T-cell (primary cell): Measurements from ENCODE around the gene SEPTIN5. TPM values are rescaled to one million over a fixed set of nuclear protein-coding genes. Genes with fewer than 3 reads are reported as not detected.

Source experiments
- ATAC-seq, 4 experiments: fragments of 200-7000 bp in 3 of 4; fragments of 150-1000 bp in 1 of 4; cut with Tn5 transposase; replicated peaks in 1 of 4; 1 replicate in 3 of 4; 2 replicates in 1 of 4; pipeline ENCODE4 v1.10.0; 2021; ENCODE audit warnings: moderate library complexity in 3 of 4, mild to moderate bottlenecking in 2 of 4, moderate number of reproducible peaks in 1 of 4
- CTCF ChIA-PET, 2 donors: fragments of 300-600 bp; sonication (Branson Sonifier 250); formaldehyde crosslinking; loops; one replicate each; lab custom pipeline; 2022; ENCODE audit warnings: antibody characterized with exemption in 2 of 2; lab: Charles Lee
- POLR2A ChIA-PET, 2 donors: fragments of 300-600 bp; sonication (Branson Sonifier 250); formaldehyde crosslinking; loops; one replicate each; lab custom pipeline; 2022; ENCODE audit warnings: antibody characterized with exemption in 2 of 2; lab: Charles Lee
- DNase-seq, 35 experiments: peaks; one replicate each; pipeline versions ENCODE4 v3.0.0 to v3.0.0-alpha.2; 2013 to 2023
- H3K27ac ChIP-seq: one replicate; pipeline ENCODE4 v1.5.1; 2013; ENCODE audit warnings: low read length
- H3K27me3 ChIP-seq, 2 experiments: replicated peaks in 1 of 2; 1 replicate in 1 of 2; 2 replicates in 1 of 2; pipeline versions ENCODE4 v1.6.1 to v1.7.0; 2013; ENCODE audit warnings: low read length in 1 of 2, mixed read lengths in 1 of 2; ENCODE audit not compliant: control insufficient read depth in 2 of 2, insufficient read depth in 2 of 2; ENCODE audit errors: extremely low read depth in 1 of 2
- H3K36me3 ChIP-seq, 2 donors: 1 replicate in 1 of 2; 2 replicates in 1 of 2; pipeline versions ENCODE4 v1.6.1 to v1.7.0; 2013; ENCODE audit warnings: low read length in 1 of 2; ENCODE audit not compliant: control insufficient read depth in 2 of 2, insufficient read depth in 1 of 2; ENCODE audit errors: extremely low read depth in 1 of 2
- H3K4me1 ChIP-seq, 2 experiments: 1 replicate in 1 of 2; 2 replicates in 1 of 2; pipeline versions ENCODE4 v1.6.1 to v1.7.0; 2013; ENCODE audit warnings: low read length in 2 of 2, mixed read lengths in 1 of 2; ENCODE audit not compliant: insufficient read depth in 2 of 2, control insufficient read depth in 1 of 2; ENCODE audit errors: extremely low read depth in 1 of 2
- H3K4me3 ChIP-seq, 2 donors: 1 replicate in 1 of 2; 2 replicates in 1 of 2; pipeline versions ENCODE4 v1.5.1 to v1.7.0; 2013; ENCODE audit warnings: mild to moderate bottlenecking in 2 of 2, low read length in 1 of 2, moderate library complexity in 1 of 2; ENCODE audit not compliant: control insufficient read depth in 1 of 2; ENCODE audit errors: extremely low read depth in 1 of 2
- H3K9me3 ChIP-seq: 2 replicates; pipeline ENCODE4 v1.7.0; 2013
- H3K27ac Mint-ChIP-seq, 2 donors: one replicate each; pipeline ENCODE4 v1.8.0; 2020 to 2021; ENCODE audit warnings: mild to moderate bottlenecking in 2 of 2, mixed read lengths in 2 of 2
- H3K27me3 Mint-ChIP-seq, 2 donors: one replicate each; pipeline ENCODE4 v1.8.0; 2021 to 2022; ENCODE audit warnings: mixed read lengths in 2 of 2
- H3K36me3 Mint-ChIP-seq: one replicate; pipeline ENCODE4 v1.8.0; 2021; ENCODE audit warnings: mixed read lengths
- H3K4me1 Mint-ChIP-seq, 3 donors: one replicate each; pipeline ENCODE4 v1.8.0; 2020 to 2022; ENCODE audit warnings: mixed read lengths in 3 of 3, mild to moderate bottlenecking in 1 of 3
- H3K4me3 Mint-ChIP-seq, 3 donors: one replicate each; pipeline ENCODE4 v1.8.0; 2020 to 2022; ENCODE audit warnings: mild to moderate bottlenecking in 3 of 3, mixed read lengths in 3 of 3, moderate library complexity in 3 of 3
- H3K9me3 Mint-ChIP-seq, 3 donors: one replicate each; pipeline ENCODE4 v1.8.0; 2020 to 2022; ENCODE audit warnings: mixed read lengths in 3 of 3
- WGBS: methylation state at CpG from one replicate; pipeline ENCODE4 v1.1.5; 2013; ENCODE audit warnings: missing lambda C conversion rate; ENCODE audit not compliant: insufficient coverage; 5-methylcytosine and 5-hydroxymethylcytosine counted together
- total RNA-seq, 35 experiments: library from RNA in 6 of 35; stranded (reverse) in 6 of 35; fragments of 120-200 nt in 1 of 35; gene quantifications; one replicate each; pipeline versions ENCODE4 v1.2.1 to v1.2.4 and lab custom pipeline; 2013 to 2026

SEPTIN5 gene
- total RNA-seq, 5 donors from 2014 or later (not counting 1 experiment from before 2014, with no cell fraction given), result 0.33 to 3.2 (median 1.2) TPM

GRCh38 chr22:19741053-19741452 is 26.8 kb downstream of the SEPTIN5 start:
- Mint-ChIP-seq H3K4me3 (no peak overlapping the region), H3K27ac (no peak overlapping the region), H3K4me1 (no peaks in the 10 kb centered on the region), H3K27me3 (no peaks in the 10 kb centered on the region), H3K36me3 (no peaks in the 10 kb centered on the region), H3K9me3 (no peaks in the 10 kb centered on the region)
- ChIA-PET CTCF (no interaction called here), POLR2A (no interaction called here)
- Histone ChIP-seq H3K36me3 (no peaks in the 10 kb centered on the region), H3K4me3 (no peak overlapping the region), H3K27me3 (peaks cover 0 to 2% of the 10 kb centered on the region in 2 experiments), H3K27ac (no peak overlapping the region), H3K4me1 (no peaks in the 10 kb centered on the region), H3K9me3 (no peaks in the 10 kb centered on the region)
- 89% methylated on average over 5 of the region's 7 CpGs for WGBS
- DNase-seq, result no peak
- no peak for ATAC-seq

GRCh38 chr22:19742160-19743066 is 28.1 kb downstream of the SEPTIN5 start:
- ChIA-PET POLR2A (no interaction called here), CTCF (no interaction called here)
- Mint-ChIP-seq H3K27ac (no peak overlapping the region), H3K36me3 (no peaks in the 10 kb centered on the region), H3K9me3 (no peaks in the 10 kb centered on the region), H3K27me3 (no peaks in the 10 kb centered on the region), H3K4me1 (no peaks in the 10 kb centered on the region), H3K4me3 (no peak overlapping the region)
- DNase-seq (no peak), ATAC-seq (no peak)
- H3K27ac ChIP-seq, result no peak overlapping the region
- no peaks in the 10 kb centered on the region for H3K4me1 ChIP-seq
- no peaks in the 10 kb centered on the region for H3K9me3 ChIP-seq
- H3K4me3 ChIP-seq, result no peak overlapping the region
- 79% methylated on average over 16 of the region's 21 CpGs for WGBS
- no peaks in the 10 kb centered on the region for H3K36me3 ChIP-seq
- H3K27me3 ChIP-seq, result peaks cover 0 to 9% of the 10 kb centered on the region in 2 experiments

GRCh38 chr22:19743081-19743480 is 28.8 kb downstream of the SEPTIN5 start:
- Mint-ChIP-seq H3K9me3 (no peaks in the 10 kb centered on the region), H3K27me3 (no peaks in the 10 kb centered on the region), H3K27ac (no peak overlapping the region), H3K36me3 (no peaks in the 10 kb centered on the region), H3K4me1 (no peaks in the 10 kb centered on the region), H3K4me3 (no peak overlapping the region)
- no peaks in the 10 kb centered on the region for H3K36me3 ChIP-seq
- DNase-seq (no peak), ATAC-seq (no peak)
- WGBS, result 62% methylated on average over 4 of the region's 6 CpGs
- no peak overlapping the region for H3K4me3 ChIP-seq
- H3K4me1 ChIP-seq, result no peaks in the 10 kb centered on the region
- POLR2A ChIA-PET, result no interaction called here
- CTCF ChIA-PET, result no interaction called here
- H3K27ac ChIP-seq, result no peak overlapping the region
- H3K27me3 ChIP-seq, result peaks cover 0 to 10% of the 10 kb centered on the region in 2 experiments
- H3K9me3 ChIP-seq, result no peaks in the 10 kb centered on the region

GRCh38 chr22:19743651-19744050 is 29.3 kb downstream of the SEPTIN5 start:
- Histone ChIP-seq H3K36me3 (no peaks in the 10 kb centered on the region), H3K27me3 (peaks cover 0 to 10% of the 10 kb centered on the region in 2 experiments), H3K4me3 (no peak overlapping the region), H3K9me3 (no peaks in the 10 kb centered on the region), H3K4me1 (no peaks in the 10 kb centered on the region), H3K27ac (no peak overlapping the region)
- Mint-ChIP-seq H3K4me1 (no peaks in the 10 kb centered on the region), H3K9me3 (no peaks in the 10 kb centered on the region), H3K27me3 (no peaks in the 10 kb centered on the region), H3K36me3 (no peaks in the 10 kb centered on the region), H3K4me3 (no peak overlapping the region), H3K27ac (no peak overlapping the region)
- WGBS, result 85% methylated on average over 4 of the region's 4 CpGs
- DNase-seq (no peak), ATAC-seq (no peak)
- POLR2A ChIA-PET, result no interaction called here
- CTCF ChIA-PET, result no interaction called here

- Histone ChIP-seq H3K27me3 (peaks cover 0 to 10% of the 10 kb centered on the region in 2 experiments), H3K27ac (no peak overlapping the region), H3K4me1 (no peaks in the 10 kb centered on the region), H3K4me3 (no peak overlapping the region), H3K36me3 (no peaks in the 10 kb centered on the region), H3K9me3 (no peaks in the 10 kb centered on the region)
- Mint-ChIP-seq H3K9me3 (no peaks in the 10 kb centered on the region), H3K27ac (no peak overlapping the region), H3K4me1 (no peaks in the 10 kb centered on the region), H3K36me3 (no peaks in the 10 kb centered on the region), H3K27me3 (no peaks in the 10 kb centered on the region), H3K4me3 (no peak overlapping the region)
- WGBS, result 91% methylated on average over 13 of the region's 13 CpGs
- POLR2A ChIA-PET, result no interaction called here
- no peak for DNase-seq
- CTCF ChIA-PET, result no interaction called here
- no peak for ATAC-seq
Measured at GRCh38 chr22:19744350-19745006, 30.2 kb downstream of the SEPTIN5 start.

- POLR2A ChIA-PET, result no interaction called here
- ATAC-seq, result no peak
- CTCF ChIA-PET, result no interaction called here
Measured at GRCh38 chr22:19745155-19746101, 31.1 kb downstream of the SEPTIN5 start.

More at GRCh38 chr22:19745155-19746101, 31.1 kb downstream of the SEPTIN5 start:
- peaks cover 0 to 19% of the 10 kb centered on the region in 2 experiments for H3K27me3 ChIP-seq
- no peak for DNase-seq
- H3K4me1 ChIP-seq, result no peaks in the 10 kb centered on the region
- 76% methylated on average over 19 of the region's 24 CpGs for WGBS
- no peaks in the 10 kb centered on the region for H3K36me3 ChIP-seq
- no peaks in the 10 kb centered on the region for H3K9me3 ChIP-seq
- Mint-ChIP-seq H3K9me3 (no peaks in the 10 kb centered on the region), H3K27me3 (no peaks in the 10 kb centered on the region), H3K27ac (no peak overlapping the region), H3K4me3 (no peak overlapping the region), H3K4me1 (no peaks in the 10 kb centered on the region), H3K36me3 (no peaks in the 10 kb centered on the region)
- H3K27ac ChIP-seq, result no peak overlapping the region
- H3K4me3 ChIP-seq, result no peak overlapping the region
